Measurements from ENCODE around the gene MYO5A.
"Not testable (repeated sequence)": the region's sequence is repeated elsewhere in the genome, so short reads cannot be mapped to it uniquely, and the experiment has no call there.

Gene MYO5A

GRCh38 chr15:52528564-52529340, at the start of gene MYO5A:
Gene MYO5A (minus strand): TSS chr15:52528880. CDS start chr15:52528806, 74 bp downstream.
- H3K4me1 ChIP-seq (ENCODE audit: control insufficient read depth, insufficient read depth, low read length), result peaks cover 14% of the 10 kb centered on the region
- DNase-seq (ENCODE audit: low read depth), result peak; percentile 86
- no peaks in the 10 kb centered on the region for H3K36me3 ChIP-seq (ENCODE audit: control insufficient read depth, insufficient read depth, low read length, severe bottlenecking)
- no peaks in the 10 kb centered on the region for H3K27me3 ChIP-seq (replicated peaks; ENCODE audit: control insufficient read depth, insufficient read depth, low read length)
- H3K4me3 ChIP-seq (ENCODE audit: low read length), result peak within 1 kb of the TSS; percentile 85
- H3K9me3 ChIP-seq (ENCODE audit: control insufficient read depth, low read length), result no peaks in the 10 kb centered on the region
- peak within 1 kb of the TSS; percentile 87 for H3K9ac ChIP-seq (ENCODE audit: low read length)

- H3K9me3 ChIP-seq (ENCODE audit: control insufficient read depth, low read length), result no peaks in the 10 kb centered on the region
- DNase-seq (ENCODE audit: low read depth), result no peak
- H3K36me3 ChIP-seq (ENCODE audit: control insufficient read depth, insufficient read depth, low read length, severe bottlenecking), result peaks cover 28% of the 10 kb centered on the region
- no peaks in the 10 kb centered on the region for H3K27me3 ChIP-seq (replicated peaks; ENCODE audit: control insufficient read depth, insufficient read depth, low read length)
- no peak overlapping the region for H3K9ac ChIP-seq (ENCODE audit: low read length)
- no peaks in the 10 kb centered on the region for H3K4me1 ChIP-seq (ENCODE audit: control insufficient read depth, insufficient read depth, low read length)
- no peak overlapping the region for H3K4me3 ChIP-seq (ENCODE audit: low read length)
Observed at GRCh38 chr15:52576692-52577091, 48.0 kb upstream of the MYO5A start.

DNA sequence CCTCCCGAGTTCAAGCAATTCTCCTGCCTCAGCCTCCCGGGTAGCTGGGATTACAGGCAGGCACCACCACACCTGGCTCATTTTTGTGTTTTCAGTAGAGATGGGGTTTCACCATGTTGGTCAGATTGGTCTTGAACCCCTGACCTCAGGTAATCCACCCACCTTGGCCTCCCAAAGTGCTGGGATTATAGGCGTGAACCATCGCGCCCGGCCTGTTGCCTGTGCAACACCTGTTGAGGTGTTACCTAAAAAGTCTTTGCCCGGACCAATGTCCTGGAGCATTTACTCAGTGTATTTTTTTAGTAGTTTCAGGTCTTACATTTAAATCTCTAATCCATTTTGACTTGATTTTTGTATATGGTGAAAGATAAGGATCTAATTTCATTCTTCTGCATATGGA, 46.9 kb upstream of the MYO5A start:
- not testable (repeated sequence) for DNase-seq (ENCODE audit: low read depth); H3K4me3 ChIP-seq (ENCODE audit: low read length); H3K9ac ChIP-seq (ENCODE audit: low read length); H3K9me3 ChIP-seq (ENCODE audit: control insufficient read depth, low read length); H3K4me1 ChIP-seq (ENCODE audit: control insufficient read depth, insufficient read depth, low read length); H3K27me3 ChIP-seq (replicated peaks; ENCODE audit: control insufficient read depth, insufficient read depth, low read length)
- peaks cover 16% of the 10 kb centered on the region for H3K36me3 ChIP-seq (ENCODE audit: control insufficient read depth, insufficient read depth, low read length, severe bottlenecking)

GRCh38 chr15:52575072-52575471, 46.4 kb upstream of the MYO5A start:
- H3K9me3 ChIP-seq (ENCODE audit: control insufficient read depth, low read length), result no peaks in the 10 kb centered on the region
- H3K4me3 ChIP-seq (ENCODE audit: low read length), result no peak overlapping the region
- DNase-seq (ENCODE audit: low read depth), result no peak
- H3K27me3 ChIP-seq (replicated peaks; ENCODE audit: control insufficient read depth, insufficient read depth, low read length), result no peaks in the 10 kb centered on the region
- no peak overlapping the region for H3K9ac ChIP-seq (ENCODE audit: low read length)
- H3K4me1 ChIP-seq (ENCODE audit: control insufficient read depth, insufficient read depth, low read length), result no peaks in the 10 kb centered on the region
- peaks cover 11% of the 10 kb centered on the region for H3K36me3 ChIP-seq (ENCODE audit: control insufficient read depth, insufficient read depth, low read length, severe bottlenecking)

DNA sequence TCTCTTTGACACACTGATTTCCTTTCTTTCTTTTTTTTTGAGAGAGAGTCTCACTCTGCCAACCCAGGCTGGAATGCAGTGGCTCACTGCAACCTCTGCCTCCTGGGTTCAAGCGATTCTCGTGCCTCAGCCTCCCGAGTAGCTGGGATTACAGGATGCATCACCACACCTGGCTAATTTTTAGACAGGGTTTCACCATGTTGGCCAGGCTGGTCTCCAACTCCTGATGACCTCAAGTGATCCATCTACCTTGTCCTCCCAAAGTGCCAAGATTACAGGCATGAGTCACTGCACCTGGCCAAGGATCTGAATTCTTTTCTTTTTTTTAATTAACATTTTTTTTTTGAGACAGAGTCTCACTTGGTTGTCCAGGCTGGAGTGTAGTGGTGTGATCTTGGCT, 45.9 kb upstream of the MYO5A start:
- H3K4me1 ChIP-seq (ENCODE audit: control insufficient read depth, insufficient read depth, low read length); H3K9me3 ChIP-seq (ENCODE audit: control insufficient read depth, low read length); H3K9ac ChIP-seq (ENCODE audit: low read length); H3K27me3 ChIP-seq (replicated peaks; ENCODE audit: control insufficient read depth, insufficient read depth, low read length); DNase-seq (ENCODE audit: low read depth); H3K36me3 ChIP-seq (ENCODE audit: control insufficient read depth, insufficient read depth, low read length, severe bottlenecking); H3K4me3 ChIP-seq (ENCODE audit: low read length): not testable (repeated sequence)

GRCh38 chr15:52568601-52569585, 40.2 kb upstream of the MYO5A start, which contains the start of gene ARPP19:
Gene ARPP19 (minus strand): TSS chr15:52569030. CDS start chr15:52568892, 138 bp downstream.
- peak; percentile 87 for DNase-seq (ENCODE audit: low read depth)
- H3K9me3 ChIP-seq (ENCODE audit: control insufficient read depth, low read length), result no peaks in the 10 kb centered on the region
- no peaks in the 10 kb centered on the region for H3K27me3 ChIP-seq (replicated peaks; ENCODE audit: control insufficient read depth, insufficient read depth, low read length)
- H3K4me1 ChIP-seq (ENCODE audit: control insufficient read depth, insufficient read depth, low read length), result peaks cover 11% of the 10 kb centered on the region
- peak within 1 kb of the TSS; percentile 85 for H3K4me3 ChIP-seq (ENCODE audit: low read length)
- H3K9ac ChIP-seq (ENCODE audit: low read length), result peak within 1 kb of the TSS; percentile 89
- no peaks in the 10 kb centered on the region for H3K36me3 ChIP-seq (ENCODE audit: control insufficient read depth, insufficient read depth, low read length, severe bottlenecking)

GRCh38 chr15:52567871-52568600, 39.4 kb upstream of the MYO5A start:
- H3K4me3 ChIP-seq (ENCODE audit: low read length), result peak overlapping the region; percentile 85
- H3K27me3 ChIP-seq (replicated peaks; ENCODE audit: control insufficient read depth, insufficient read depth, low read length), result no peaks in the 10 kb centered on the region
- no peaks in the 10 kb centered on the region for H3K9me3 ChIP-seq (ENCODE audit: control insufficient read depth, low read length)
- no peaks in the 10 kb centered on the region for H3K36me3 ChIP-seq (ENCODE audit: control insufficient read depth, insufficient read depth, low read length, severe bottlenecking)
- peak overlapping the region; percentile 89 for H3K9ac ChIP-seq (ENCODE audit: low read length)
- no peak for DNase-seq (ENCODE audit: low read depth)
- H3K4me1 ChIP-seq (ENCODE audit: control insufficient read depth, insufficient read depth, low read length), result peaks cover 11% of the 10 kb centered on the region

DNA sequence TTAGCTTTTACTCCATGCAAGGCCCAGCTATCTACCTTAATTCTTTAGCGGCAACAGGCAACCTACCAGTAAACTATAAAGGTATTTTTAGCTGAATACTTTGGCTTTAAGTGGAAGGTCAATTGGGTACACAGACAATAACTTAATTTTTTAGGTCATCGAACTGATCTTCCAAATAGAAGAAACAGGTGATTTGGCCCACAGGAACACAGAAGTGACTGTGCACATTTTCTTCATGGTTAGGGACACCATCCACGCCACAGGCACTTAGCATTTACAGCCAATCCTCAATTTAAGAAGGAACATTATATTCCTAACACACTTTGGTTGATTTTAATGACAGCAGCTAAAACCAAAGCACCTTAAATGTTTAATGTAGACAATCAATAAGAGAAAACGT, 38.2 kb upstream of the MYO5A start:
- Histone ChIP-seq H3K9ac (ENCODE audit: low read length) (peak overlapping the region; percentile 89), H3K4me1 (ENCODE audit: control insufficient read depth, insufficient read depth, low read length) (peaks cover 11% of the 10 kb centered on the region), H3K9me3 (ENCODE audit: control insufficient read depth, low read length) (no peaks in the 10 kb centered on the region), H3K4me3 (ENCODE audit: low read length) (peak overlapping the region; percentile 85), H3K36me3 (ENCODE audit: control insufficient read depth, insufficient read depth, low read length, severe bottlenecking) (no peaks in the 10 kb centered on the region), H3K27me3 (replicated peaks; ENCODE audit: control insufficient read depth, insufficient read depth, low read length) (no peaks in the 10 kb centered on the region)
- DNase-seq (ENCODE audit: low read depth), result no peak

- not testable (repeated sequence) for H3K9ac ChIP-seq (ENCODE audit: low read length); H3K9me3 ChIP-seq (ENCODE audit: control insufficient read depth, low read length); H3K36me3 ChIP-seq (ENCODE audit: control insufficient read depth, insufficient read depth, low read length, severe bottlenecking); H3K27me3 ChIP-seq (replicated peaks; ENCODE audit: control insufficient read depth, insufficient read depth, low read length); H3K4me3 ChIP-seq (ENCODE audit: low read length)
- DNase-seq (ENCODE audit: low read depth), result peak; percentile 26
- peaks cover 17% of the 10 kb centered on the region for H3K4me1 ChIP-seq (ENCODE audit: control insufficient read depth, insufficient read depth, low read length)
Observed at GRCh38 chr15:52565417-52566358, 37.0 kb upstream of the MYO5A start.

DNA sequence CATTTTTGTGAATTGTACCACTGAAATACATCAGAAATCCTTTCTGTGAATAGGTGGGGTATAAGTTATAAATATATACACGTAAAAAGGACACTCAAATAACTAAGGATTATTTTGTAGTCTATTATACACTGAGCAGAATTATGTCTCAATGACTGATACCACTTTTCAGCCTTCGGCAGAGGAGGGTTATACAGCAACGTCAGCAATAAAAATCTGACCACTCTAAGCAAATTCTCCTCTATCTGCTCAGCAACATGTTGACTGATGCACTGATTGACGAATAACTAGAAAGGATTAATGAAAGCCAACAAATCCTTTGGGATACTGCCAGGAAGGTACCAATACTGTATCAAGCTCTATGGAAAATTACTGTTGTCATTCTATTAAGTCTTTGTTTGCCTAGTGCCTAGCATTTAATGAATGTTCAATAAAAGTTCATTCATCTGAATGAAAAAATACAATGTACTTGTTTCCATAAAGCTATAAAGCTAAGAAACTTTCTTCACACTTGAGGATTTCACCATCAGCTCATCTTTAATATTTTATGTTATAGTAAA, 34.9 kb upstream of the MYO5A start:
- H3K36me3 ChIP-seq (ENCODE audit: control insufficient read depth, insufficient read depth, low read length, severe bottlenecking), result peaks cover 6% of the 10 kb centered on the region
- H3K9ac ChIP-seq (ENCODE audit: low read length), result no peak overlapping the region
- peaks cover 18% of the 10 kb centered on the region for H3K4me1 ChIP-seq (ENCODE audit: control insufficient read depth, insufficient read depth, low read length)
- H3K9me3 ChIP-seq (ENCODE audit: control insufficient read depth, low read length), result no peaks in the 10 kb centered on the region
- no peak overlapping the region for H3K4me3 ChIP-seq (ENCODE audit: low read length)
- no peak for DNase-seq (ENCODE audit: low read depth)
- no peaks in the 10 kb centered on the region for H3K27me3 ChIP-seq (replicated peaks; ENCODE audit: control insufficient read depth, insufficient read depth, low read length)
